ENCODE measurements around the gene OSBP. TPM values are rescaled to one million over a fixed set of nuclear protein-coding genes. Genes with fewer than 3 reads are reported as not detected.
"Not testable (repeated sequence)": the region's sequence is repeated elsewhere in the genome, so short reads cannot be mapped to it uniquely, and the experiment has no call there.

The OSBP gene
- total RNA-seq, 1 experiment from 2014 or later: 49.7 TPM

DNA sequence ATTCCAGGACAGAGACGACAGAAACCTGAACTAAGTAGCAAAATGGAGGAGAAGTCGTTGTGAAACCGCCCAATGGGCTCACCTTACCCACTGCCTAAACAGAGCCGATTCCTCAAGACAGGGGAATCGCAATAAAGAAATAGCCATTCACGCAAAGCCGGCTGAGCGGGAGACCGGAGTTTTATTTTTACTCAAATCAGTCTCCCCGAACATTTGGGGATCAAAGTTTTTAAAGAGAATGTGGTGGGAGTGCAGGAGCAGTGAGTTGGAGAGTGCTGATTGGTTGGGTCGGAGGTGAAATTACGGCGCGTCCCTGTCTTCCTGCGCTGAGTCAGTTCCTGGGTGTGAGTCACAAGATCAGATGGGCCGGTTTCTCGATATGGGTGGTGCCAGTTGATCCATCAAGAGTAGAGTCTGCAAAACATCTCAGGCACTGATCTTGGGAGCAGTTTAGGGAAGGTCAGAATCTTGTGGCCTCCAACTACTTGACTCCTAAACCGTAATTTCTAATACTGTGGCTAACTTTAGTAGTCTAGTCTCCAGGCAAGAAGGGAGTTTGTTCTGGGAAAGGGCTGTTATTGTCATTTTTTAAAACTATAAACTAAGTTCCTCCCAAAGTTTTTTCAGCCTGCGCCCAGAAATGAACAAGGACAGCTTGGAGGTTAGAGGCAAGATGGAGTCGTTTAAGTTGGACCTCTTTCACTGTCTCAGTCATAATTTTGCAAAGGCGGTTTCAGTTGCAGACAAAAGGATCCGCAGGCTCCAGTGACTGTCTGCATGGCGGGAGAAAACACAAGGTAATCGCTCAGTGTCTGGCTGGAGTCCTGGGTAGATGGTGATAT lies 70.2 kb downstream of the OSBP start:
- POLR2A ChIA-PET (ENCODE audit: unreplicated experiment): no interaction called here
- H3K4me2 ChIP-seq: peak overlapping the region; percentile 22
- H3K4me1 ChIP-seq (replicated peaks; ENCODE audit: insufficient read depth): peaks cover 29% of the 10 kb centered on the region

DNA sequence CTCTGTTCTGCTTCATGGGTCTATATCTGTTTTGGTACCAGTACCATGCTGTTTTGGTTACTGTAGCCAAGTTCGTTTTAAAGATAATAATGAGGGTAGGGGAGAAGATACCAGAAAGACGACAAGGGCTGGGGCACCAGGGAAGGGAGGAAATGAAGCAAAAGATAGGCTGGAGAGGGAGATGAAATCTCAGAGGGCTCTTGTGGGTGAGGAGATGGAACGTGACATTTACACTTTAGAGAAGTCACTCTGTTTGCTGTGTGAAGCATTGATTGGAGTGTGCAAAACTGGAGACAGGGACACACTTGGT lies 70.8 kb downstream of the OSBP start:
- no peak for DNase-seq
- Histone ChIP-seq H3K4me2 (peak overlapping the region; percentile 22; the same call in 1 of the 2 replicates), H3K4me1 (replicated peaks; ENCODE audit: insufficient read depth) (peaks cover 29% of the 10 kb centered on the region), H3K4me3 (no peak overlapping the region), H3F3A (ENCODE audit: insufficient read depth, low read depth) (peaks cover 19% of the 10 kb centered on the region), H3K27ac (peak overlapping the region; percentile 40; the same call in 1 of the 2 replicates), H3K79me2 (ENCODE audit: low read depth) (no peaks in the 10 kb centered on the region), H4K20me1 (ENCODE audit: insufficient read depth) (no peaks in the 10 kb centered on the region), H3K9me2 (ENCODE audit: insufficient read depth) (no peaks in the 10 kb centered on the region), H3K36me3 (ENCODE audit: low read depth) (no peaks in the 10 kb centered on the region), H3K27me3 (ENCODE audit: insufficient read depth, low read depth) (no peaks in the 10 kb centered on the region), H2AFZ (peak overlapping the region; percentile 71; the same call in 1 of the 2 replicates), H3K9me3 (ENCODE audit: insufficient read depth, low read depth) (no peaks in the 10 kb centered on the region)
- ChIA-PET CTCF (no interaction called here), POLR2A (ENCODE audit: unreplicated experiment) (no interaction called here)
- TF ChIP-seq, protein P1, sequence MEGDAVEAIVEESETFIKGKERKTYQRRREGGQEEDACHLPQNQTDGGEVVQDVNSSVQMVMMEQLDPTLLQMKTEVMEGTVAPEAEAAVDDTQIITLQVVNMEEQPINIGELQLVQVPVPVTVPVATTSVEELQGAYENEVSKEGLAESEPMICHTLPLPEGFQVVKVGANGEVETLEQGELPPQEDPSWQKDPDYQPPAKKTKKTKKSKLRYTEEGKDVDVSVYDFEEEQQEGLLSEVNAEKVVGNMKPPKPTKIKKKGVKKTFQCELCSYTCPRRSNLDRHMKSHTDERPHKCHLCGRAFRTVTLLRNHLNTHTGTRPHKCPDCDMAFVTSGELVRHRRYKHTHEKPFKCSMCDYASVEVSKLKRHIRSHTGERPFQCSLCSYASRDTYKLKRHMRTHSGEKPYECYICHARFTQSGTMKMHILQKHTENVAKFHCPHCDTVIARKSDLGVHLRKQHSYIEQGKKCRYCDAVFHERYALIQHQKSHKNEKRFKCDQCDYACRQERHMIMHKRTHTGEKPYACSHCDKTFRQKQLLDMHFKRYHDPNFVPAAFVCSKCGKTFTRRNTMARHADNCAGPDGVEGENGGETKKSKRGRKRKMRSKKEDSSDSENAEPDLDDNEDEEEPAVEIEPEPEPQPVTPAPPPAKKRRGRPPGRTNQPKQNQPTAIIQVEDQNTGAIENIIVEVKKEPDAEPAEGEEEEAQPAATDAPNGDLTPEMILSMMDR (conservative IDR thresholded peaks at IDR 0.05): no peak
- no peak for TF ChIP-seq EZH2 (IDR thresholded peaks at IDR 0.05; ENCODE audit: low read depth)
- TSS peak; percentile 94 for BruUV-seq (replicated peaks)
- intact Hi-C loops (cut with micrococcal nuclease; ENCODE audit: unreplicated experiment): no loop called here

More for the DNA sequence above, 70.2 kb downstream of the OSBP start:
- no peaks in the 10 kb centered on the region for H3K27me3 ChIP-seq (ENCODE audit: insufficient read depth, low read depth)
- H3K79me2 ChIP-seq (ENCODE audit: low read depth): no peaks in the 10 kb centered on the region
- peak overlapping the region; percentile 71 for H2AFZ ChIP-seq
- peak; percentile 13 to 51 for DNase-seq
- H4K20me1 ChIP-seq (ENCODE audit: insufficient read depth): no peaks in the 10 kb centered on the region
- no peaks in the 10 kb centered on the region for H3K9me2 ChIP-seq (ENCODE audit: insufficient read depth)
- TSS peak; percentile 89 for BruUV-seq (replicated peaks)
- CTCF ChIA-PET: no interaction called here
- intact Hi-C loops (cut with micrococcal nuclease; ENCODE audit: unreplicated experiment): no loop called here
- H3K4me3 ChIP-seq: no peak overlapping the region
- TF ChIP-seq, protein P1 (conservative IDR thresholded peaks at IDR 0.05): no peak
- no peak for TF ChIP-seq EZH2 (IDR thresholded peaks at IDR 0.05; ENCODE audit: low read depth)
- H3K36me3 ChIP-seq (ENCODE audit: low read depth): no peaks in the 10 kb centered on the region
- peak overlapping the region; percentile 40; the same call in 1 of the 2 replicates for H3K27ac ChIP-seq
- H3F3A ChIP-seq (ENCODE audit: insufficient read depth, low read depth): peaks cover 25% of the 10 kb centered on the region
- no peaks in the 10 kb centered on the region for H3K9me3 ChIP-seq (ENCODE audit: insufficient read depth, low read depth)

DNA sequence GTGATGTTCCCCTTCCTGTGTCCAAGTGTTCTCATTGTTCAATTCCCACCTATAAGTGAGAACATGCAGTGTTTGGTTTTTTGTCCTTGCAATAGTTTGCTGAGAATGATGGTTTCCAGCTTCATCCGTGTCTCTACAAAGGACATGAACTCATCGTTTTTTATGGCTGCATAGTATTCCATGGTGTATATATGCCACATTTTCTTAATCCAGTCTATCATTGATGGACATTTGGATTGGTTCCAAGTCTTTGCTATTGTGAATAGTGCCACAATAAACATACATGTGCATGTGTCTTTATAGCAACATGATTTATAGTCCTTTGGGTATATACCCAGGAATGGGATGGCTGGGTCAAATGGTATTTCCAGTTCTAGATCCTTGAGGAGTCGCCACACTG lies 71.9 kb downstream of the OSBP start:
- CTCF ChIA-PET; H2AFZ ChIP-seq; H3K9me2 ChIP-seq (ENCODE audit: insufficient read depth); POLR2A ChIA-PET (ENCODE audit: unreplicated experiment); intact Hi-C loops (cut with micrococcal nuclease; ENCODE audit: unreplicated experiment); H3K9me3 ChIP-seq (ENCODE audit: insufficient read depth, low read depth); H3F3A ChIP-seq (ENCODE audit: insufficient read depth, low read depth); H3K27ac ChIP-seq; H3K4me3 ChIP-seq; DNase-seq; BruUV-seq (replicated peaks); H4K20me1 ChIP-seq (ENCODE audit: insufficient read depth); H3K36me3 ChIP-seq (ENCODE audit: low read depth); H3K4me2 ChIP-seq; H3K27me3 ChIP-seq (ENCODE audit: insufficient read depth, low read depth); H3K79me2 ChIP-seq (ENCODE audit: low read depth): not testable (repeated sequence)
- peaks cover 20% of the 10 kb centered on the region for H3K4me1 ChIP-seq (replicated peaks; ENCODE audit: insufficient read depth)
